Stimulated activated CD4-positive, alpha-beta T cell treated with anti-CD3 and anti-CD28 coated beads, TNF-alpha, amount 100 ng/mL, for 48 hours (primary cell): ENCODE results near the gene RIN3.
"Not testable (repeated sequence)": the region's sequence is repeated elsewhere in the genome, so short reads cannot be mapped to it uniquely, and the experiment has no call there.

ENCODE experiments used
- DNase-seq, 3 donors: peaks; one replicate each; pipeline ENCODE4 v3.0.0-alpha.2; 2020; ENCODE audit warnings: low read depth in 3 of 3

Gene RIN3

GRCh38 chr14:92531106-92531873 lies 17.7 kb downstream of the RIN3 start:
- peak in 1 of 3 donors; percentile 23 for DNase-seq

- no peak for DNase-seq
These were observed 19.0 kb downstream of the RIN3 start for GRCh38 chr14:92532490-92533163.

GRCh38 chr14:92534932-92535643 lies 21.5 kb downstream of the RIN3 start:
- no peak for DNase-seq

GRCh38 chr14:92536231-92536630 lies 22.6 kb downstream of the RIN3 start:
- DNase-seq: not testable (repeated sequence)

- DNase-seq: no peak
These were observed 24.9 kb downstream of the RIN3 start for GRCh38 chr14:92538412-92538985.

GRCh38 chr14:92539419-92539818 lies 25.8 kb downstream of the RIN3 start:
- DNase-seq: no peak

GRCh38 chr14:92539875-92540274 lies 26.3 kb downstream of the RIN3 start:
- no peak for DNase-seq

- no peak for DNase-seq
These were observed 27.0 kb downstream of the RIN3 start for GRCh38 chr14:92540472-92541048.

- no peak for DNase-seq
These were observed 29.4 kb downstream of the RIN3 start for GRCh38 chr14:92542766-92543554.

- no peak for DNase-seq
These were observed 30.6 kb downstream of the RIN3 start for GRCh38 chr14:92544051-92544720.

- no peak for DNase-seq
These were observed 32.9 kb downstream of the RIN3 start for GRCh38 chr14:92546347-92547053.

- DNase-seq: no peak
These were observed 35.7 kb downstream of the RIN3 start for GRCh38 chr14:92549105-92549858.

- DNase-seq: no peak
These were observed 36.3 kb downstream of the RIN3 start for GRCh38 chr14:92549859-92550230.

- no peak for DNase-seq
These were observed 37.7 kb downstream of the RIN3 start for GRCh38 chr14:92551044-92551841.

- no peak for DNase-seq
These were observed 38.5 kb downstream of the RIN3 start for GRCh38 chr14:92552066-92552465.

GRCh38 chr14:92553438-92553837 lies 39.9 kb downstream of the RIN3 start:
- no peak for DNase-seq

GRCh38 chr14:92555465-92556111 lies 42.0 kb downstream of the RIN3 start:
- no peak for DNase-seq

GRCh38 chr14:92556255-92556741 lies 42.7 kb downstream of the RIN3 start:
- no peak for DNase-seq
